GM21576 (cell line): ENCODE measurements around the gene ZBTB25.

ENCODE experiments used
- ATAC-seq: cut with Tn5 transposase; IDR thresholded peaks from one replicate; pipeline ENCODE4 v1.9.1; 2021; ENCODE audit warnings: mild to moderate bottlenecking, moderate library complexity; ENCODE audit not compliant: unreplicated experiment

The ZBTB25 gene

DNA sequence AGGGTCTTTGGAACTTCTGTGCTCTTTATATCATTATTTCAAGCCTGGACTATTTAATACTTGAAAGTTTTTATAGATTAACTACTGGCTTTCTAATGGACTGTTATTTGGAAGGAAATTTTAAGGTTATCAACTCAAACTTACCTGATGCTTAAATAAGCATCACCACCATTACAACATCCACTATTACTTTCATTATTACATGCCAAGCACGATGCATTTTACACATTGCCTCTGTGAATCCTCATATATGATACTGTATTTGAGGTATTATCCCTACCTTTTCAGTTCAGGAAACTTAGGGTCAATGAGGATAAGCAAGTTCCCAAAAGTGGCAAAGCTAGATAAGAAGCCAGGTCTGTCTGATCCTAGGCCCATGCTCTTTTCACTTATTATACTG is 13.3 kb upstream of the ZBTB25 start:
- ATAC-seq: no peak

DNA sequence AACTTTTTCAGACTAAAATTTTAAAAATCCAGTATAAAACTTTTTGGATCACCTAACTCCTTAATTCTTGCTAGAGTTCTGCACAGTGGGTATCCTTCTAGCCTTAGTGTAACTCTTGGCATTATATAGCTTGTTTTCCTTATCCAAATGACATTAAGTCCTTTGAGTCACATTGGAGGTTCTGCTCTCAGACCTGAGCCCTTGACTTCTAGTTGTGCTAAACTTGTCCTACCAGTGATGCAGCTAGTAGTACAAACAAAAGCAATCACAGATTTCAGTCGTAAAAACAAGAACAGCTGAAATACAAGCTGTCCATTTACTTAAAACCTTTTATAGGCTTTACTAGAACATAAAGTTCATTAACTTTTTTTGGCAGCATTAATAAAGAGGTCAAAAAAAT is 11.4 kb upstream of the ZBTB25 start:
- no peak for ATAC-seq

DNA sequence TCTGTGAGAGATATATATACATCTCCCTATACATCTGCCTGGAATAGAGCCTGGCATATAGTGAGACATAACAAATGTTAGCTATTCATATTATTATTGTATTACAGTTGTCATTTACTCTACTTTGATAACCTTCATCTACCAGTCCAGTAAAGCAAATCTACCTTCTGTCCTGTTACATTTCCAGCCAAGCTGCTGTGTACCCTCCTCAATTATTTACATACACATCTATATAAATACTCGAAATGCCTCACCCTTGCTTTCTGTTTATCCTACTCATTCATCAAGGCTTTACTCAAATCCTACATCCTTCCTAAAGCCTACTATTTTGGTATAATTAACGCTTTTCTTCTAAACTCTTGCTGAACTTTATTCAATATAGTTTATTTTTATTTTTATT is 9.6 kb upstream of the ZBTB25 start:
- no peak for ATAC-seq

DNA sequence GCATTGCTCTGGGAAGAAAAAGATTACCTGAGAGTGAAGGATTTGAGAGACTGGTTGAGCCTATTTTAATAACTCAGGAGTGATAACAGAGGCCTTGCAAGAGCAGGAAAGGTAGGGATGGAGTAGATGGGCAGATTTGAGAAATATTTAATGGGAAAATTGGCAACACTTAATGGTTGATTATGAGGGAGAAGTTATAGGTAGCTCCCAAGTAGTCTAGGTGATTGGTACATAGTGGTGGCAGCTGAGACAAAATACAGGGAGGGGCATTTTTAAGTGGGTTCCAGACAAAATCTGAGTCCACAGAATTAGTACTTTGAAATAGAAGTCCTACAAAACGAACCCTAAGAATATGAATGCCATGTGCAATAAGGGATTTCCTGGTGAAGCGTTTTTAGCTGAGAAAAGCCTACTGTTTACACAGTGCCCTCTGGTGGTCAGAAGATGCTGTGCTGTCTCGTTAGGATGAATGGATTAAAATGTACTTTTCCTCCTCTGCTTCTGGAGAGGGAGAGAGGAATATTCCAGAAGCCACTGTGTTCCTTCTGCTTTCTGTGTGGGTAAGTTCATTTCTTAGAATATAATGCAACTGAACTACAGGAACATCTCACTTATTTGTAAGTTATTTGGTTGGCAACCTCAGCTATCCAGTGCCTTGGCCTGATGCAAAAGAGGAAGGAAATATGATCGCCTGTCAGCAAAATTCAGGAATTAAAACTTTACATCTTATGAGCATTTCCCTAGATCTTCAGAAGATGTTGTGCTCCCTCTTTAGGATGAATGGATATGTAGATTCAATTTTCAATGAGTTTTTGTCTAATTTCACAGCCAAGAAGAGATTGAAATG is 7.4 kb upstream of the ZBTB25 start:
- no peak for ATAC-seq

DNA sequence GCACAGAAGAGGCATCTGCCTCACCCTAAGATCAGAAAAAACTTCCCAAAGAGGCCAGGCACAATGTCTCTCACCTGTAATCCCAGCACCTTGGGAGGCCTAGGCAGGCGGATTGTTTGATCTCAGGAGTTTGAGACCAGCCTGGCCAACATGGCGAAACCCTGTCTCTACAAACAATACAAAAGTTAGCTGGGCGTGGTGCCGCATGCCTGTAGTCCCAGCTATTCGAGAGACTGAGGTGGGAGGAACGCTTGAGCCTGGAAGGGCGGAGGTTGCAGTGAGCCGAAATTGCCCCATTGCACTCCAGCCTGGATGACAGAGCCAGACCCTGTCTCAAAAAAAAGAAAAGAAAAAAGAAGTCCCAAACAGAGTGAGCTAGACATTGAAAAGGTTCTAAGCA is 5.4 kb upstream of the ZBTB25 start:
- no peak for ATAC-seq

DNA sequence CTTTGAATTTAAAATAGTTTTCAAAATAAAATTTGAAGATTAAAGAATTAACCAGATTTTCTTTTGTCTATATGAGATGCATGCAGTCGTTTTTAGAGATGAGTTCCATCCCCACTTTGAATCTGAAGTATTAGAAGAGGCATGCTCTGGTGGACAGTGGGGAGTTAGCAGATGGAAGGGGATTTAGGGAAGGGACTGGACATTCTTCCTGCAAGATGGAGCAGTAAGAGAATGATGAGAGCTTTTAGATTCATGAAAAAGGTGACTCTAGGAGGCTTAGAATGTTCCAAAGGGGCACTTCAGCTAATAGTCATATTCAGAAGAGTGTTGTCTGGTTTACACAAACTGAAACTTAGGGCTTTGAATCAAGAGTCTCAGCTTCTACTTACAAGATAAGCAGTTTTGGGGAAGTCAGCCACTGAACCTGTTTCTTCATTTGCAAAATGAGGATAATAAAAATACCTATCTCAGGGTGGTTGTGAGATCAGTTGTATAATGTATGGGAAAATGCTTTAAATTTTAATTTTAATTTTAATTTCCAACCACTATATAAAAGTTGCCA is 4.7 kb upstream of the ZBTB25 start:
- ATAC-seq: no peak

DNA sequence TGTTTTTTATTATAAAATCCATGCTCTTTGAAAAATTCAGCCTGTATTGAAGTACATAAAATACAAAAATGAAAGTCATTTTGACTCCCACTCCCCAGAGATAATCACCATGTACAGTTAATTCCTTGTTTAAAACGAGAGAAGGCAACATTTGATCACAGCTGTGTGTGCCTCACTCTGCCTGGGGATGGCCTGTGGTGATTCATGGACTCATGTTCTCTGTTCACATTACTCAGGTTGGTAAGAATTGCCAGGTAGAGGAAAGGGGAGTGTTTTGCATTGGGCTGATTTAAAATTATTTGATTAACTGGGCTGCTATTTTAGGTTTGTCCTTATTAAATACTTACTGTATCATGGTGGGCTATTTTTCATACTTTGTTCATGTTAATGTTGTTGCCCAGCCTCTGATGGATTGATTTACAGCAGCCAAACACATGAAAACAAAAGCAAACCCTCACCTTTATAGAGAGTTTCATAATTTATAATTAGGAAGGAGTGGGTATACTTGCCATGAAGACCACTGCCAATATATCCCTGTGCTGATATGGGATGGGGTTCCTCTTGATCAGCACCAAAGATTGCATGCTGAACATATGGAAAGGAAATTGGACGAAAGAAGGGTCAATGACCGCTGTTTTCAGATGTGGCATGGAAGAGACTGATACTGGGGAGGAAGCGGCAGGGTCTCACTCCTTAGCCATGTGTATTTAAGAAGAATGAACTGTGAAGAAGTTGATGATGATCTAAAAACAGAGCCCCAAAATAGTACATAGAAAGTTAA is 3.9 kb upstream of the ZBTB25 start:
- ATAC-seq: no peak

DNA sequence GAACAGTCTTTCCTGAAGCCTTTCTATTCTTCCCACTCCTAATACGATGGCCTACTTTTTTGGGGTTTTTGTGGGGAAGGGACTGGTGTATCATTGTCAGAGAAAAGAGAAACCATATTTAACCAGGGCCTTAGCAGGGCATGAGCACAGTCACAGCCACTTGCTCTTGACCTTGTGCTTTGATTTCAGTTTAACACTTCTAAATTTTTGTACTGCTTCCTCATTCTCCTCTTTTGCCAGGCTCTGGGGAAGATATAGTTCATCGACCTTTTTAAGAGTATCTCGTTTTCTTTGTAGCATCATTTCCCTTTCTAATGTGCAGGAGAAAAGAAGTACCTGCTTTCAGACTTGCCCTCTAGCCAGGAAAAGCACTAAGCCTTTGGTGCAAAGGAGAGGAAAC is 3.1 kb upstream of the ZBTB25 start:
- ATAC-seq: no peak

DNA sequence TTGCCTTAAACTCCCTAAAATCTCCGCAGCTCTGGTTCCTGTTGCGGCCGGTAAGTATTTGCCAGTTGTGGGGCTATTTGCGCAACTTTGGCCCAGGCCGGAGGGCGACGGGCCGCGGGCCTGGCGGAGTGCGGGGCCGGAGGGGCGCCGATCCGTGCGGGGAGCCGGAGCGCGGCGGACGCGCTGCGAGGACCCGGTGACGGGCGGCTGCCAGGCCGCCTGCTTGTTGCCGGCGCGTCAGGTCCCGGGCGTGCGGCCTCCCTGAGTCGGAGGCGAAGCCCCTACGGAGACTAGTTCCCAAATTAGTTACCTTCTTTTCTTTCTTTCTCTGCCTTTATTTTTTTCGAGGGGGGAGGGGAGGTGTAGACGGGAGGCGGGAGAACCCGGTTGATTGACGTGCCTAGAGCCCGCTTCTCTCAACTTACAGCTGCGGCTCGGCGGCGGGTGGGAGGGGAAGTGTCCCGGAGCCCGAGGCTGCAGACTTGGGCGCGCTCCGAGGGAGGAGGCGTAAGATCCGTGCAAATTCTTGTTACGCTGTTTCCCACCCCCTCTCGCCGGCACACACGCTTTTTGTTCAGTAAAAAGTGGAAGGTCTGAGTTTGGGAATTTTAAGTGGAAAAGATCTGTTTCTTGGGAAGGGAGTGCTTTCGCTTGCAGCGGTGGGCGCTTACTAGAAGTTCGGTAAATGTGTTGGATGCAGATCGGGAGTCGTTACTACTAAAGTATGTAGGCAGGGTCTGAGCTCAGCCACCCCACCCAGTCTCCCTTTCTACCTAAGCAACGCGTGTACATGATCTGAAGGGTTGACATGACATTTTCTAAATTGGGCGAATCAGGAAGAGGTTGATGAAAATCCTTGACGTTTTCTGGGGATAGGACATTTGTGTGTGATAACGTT is 1.5 kb upstream of the ZBTB25 start:
- peak; percentile 25 for ATAC-seq

DNA sequence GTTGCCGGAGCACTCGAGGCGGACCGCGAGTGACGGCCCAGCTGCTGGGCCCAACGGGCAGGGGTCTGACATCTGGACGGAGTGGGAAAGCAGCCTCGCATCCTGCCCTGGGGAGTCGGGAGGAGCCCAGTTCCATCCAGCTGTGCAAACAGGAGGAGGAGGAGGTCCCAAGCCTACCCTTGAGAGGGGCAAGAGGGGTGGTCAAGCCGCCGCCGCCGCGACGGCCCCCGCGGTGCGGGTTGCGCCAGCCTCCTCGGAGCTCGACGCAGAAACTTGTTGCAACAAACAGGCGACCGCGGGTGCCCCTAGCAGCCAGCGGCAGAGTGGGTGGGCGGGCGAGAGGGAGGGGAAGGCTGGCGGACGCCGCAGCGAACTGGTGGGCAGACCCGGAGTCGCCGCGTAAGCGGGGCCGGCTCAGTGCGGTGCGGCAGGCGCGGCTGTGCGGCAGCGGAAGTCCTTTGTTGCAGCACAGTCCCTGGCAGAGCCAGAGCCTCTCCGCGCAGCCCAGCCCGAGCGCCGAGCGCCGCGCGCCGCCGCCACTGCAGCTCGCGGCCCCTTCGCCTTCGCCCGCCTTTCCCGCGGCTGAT is 765 bp upstream of the ZBTB25 start, which contains the start of gene ZBTB1:
Gene ZBTB1, plus strand, starts transcription at position 461 of the 587 bp plus-strand sequence. CDS start 16,735 bp downstream, outside the sequence.
- peak; percentile 17 for ATAC-seq

DNA sequence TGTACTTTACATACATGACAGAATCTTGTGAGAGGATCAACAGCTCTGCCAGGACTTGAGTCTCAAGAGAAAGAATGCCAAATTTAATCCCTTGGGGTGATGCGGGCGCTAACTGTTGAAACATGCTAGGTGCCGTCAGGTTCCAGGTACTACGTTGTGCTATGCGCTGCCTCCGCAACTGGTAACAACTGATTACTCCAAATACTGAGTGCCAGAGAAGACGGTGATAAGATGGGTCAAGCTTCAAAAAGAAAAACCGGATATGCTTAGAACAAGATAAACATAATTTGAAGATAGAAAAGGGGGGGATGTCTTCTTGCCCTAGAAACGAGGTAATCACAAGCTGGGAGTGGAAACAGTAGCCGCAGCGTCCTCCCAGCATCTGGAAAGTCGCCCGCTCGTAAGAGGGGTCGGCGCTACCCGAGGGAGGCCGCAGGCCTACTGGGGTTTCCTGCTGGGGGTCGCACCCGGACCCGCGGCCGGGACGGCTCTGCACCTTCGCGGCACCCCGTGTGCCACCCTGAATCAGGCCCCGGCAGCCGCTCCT is 678 bp downstream of the ZBTB25 start:
- ATAC-seq: peak; percentile 2

DNA sequence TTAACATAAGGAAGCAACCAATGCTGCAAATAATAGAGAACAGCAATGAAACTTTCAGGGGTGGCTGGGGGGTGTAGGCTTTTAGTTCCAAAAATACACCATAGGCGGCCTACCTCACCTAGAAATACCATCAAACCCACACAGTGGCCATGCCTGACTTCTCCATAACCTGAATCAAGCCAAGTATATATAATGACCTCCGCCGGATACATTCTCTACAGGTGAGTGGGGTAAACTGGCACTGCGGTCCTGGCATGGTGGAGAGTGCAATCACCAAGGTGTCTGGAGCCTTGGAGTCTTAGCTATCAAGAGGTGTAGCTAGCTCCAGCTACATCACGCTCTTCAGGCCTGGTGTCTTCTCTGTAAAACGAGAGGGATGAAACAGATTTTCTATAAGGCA is 1.2 kb downstream of the ZBTB25 start:
- ATAC-seq: no peak

DNA sequence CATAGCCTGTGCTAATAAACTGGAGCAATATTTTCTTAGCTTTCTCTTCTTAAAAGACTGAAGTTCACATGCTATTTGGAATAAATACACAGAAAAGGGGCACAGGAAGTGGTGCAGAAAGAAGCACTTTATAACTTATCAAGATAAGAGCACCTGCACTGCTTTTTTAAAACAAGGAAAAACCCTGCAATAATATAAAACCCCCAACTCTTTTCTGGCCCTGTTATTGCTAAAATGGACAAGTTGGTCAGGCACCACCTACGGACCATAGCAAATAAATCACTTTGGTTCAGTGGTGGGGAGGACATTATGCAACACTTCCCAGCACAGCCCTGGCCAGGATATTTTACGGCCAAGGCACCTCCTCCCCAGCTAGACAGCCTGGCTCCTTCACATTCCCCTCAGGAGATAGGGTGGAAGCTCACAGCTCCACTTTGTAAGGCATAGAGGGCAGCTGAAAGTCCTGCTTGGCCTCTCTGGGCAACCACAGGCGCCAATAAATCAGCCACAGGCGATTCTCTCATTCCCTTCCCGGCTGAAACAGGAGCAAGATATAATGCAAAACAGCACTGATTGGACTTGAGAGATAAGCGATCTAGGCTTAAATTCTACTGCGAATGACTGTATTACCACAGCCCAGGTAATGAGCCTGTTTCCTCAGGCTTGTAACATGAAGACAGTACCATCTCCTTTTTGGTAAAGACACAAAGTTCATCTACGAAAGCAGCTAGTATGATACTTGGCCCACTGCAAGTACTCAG is 2.0 kb downstream of the ZBTB25 start:
- no peak for ATAC-seq

DNA sequence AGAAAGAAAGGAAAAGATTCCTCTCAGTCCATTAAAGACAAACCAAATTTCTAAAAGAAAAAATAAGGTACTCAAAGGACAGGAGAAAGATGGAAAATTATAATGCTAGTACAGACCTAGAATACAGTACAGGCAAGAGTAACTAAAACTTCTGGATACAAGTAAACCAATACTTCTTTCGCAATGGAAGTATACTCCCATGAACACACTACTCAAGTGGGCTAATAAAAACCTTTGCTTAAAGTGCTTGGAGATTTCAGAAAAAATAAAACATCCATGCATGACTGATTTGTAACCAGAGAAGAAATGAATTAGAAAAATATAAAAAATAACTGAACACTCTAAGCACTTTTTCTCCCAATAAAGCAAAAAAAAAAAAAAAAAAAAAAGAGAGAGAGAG is 3.5 kb downstream of the ZBTB25 start:
- ATAC-seq: no peak

DNA sequence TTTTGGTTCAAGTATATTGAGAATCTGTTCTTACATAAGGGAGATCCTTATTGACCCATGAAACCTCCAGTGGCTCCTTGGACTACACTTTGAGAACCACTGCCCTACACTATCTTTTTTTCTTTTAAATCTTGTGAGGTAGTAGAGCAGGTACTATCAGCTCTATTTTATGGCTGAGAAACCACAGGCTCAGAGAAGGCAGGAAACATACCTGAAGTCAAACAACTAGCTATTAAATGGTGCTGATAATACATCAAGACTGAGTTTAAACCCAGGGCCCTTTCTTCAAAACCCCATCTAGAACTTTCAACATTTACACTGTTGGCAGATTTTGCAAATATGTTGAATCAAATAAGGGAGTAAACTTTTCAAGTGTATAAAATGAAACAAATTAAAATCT is 6.9 kb downstream of the ZBTB25 start:
- no peak for ATAC-seq

DNA sequence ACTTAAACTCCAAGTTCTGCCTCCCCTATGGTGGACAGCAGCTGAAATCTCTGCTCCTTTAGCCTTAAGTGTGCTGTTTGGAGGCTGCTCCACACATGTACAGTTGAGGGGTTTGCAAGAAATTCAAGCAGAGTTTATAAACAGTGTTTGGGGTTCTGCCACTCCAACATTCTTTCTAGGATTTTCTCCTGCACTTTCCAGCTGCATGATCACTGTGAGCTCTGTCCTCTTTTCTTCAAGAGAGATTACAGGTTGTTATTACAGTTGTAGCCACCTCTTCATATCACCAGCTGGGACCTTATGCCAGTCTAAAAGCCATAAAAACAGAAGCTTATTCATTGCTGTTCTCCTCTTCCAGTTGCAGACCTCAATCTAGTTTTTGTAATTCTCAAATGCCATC is 8.4 kb downstream of the ZBTB25 start:
- ATAC-seq: no peak

DNA sequence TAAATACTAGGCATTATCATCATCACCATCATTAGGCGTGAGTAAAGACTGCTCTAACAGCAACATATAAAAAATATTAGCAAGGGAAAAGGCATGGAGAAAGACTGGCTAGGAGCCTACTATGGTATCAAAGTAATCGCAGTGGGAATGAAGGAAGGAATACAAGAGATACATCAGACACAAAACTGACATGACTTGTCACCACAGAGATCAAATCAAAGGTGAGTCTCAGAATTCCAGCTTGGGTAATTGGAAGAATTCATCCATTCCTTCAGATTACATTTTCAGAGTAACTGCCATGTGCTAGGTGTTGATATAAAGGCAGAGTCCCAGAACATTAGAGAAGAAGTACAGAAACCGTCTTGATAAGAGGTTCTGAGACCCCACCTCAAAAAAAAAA is 10.2 kb downstream of the ZBTB25 start:
- ATAC-seq: no peak

DNA sequence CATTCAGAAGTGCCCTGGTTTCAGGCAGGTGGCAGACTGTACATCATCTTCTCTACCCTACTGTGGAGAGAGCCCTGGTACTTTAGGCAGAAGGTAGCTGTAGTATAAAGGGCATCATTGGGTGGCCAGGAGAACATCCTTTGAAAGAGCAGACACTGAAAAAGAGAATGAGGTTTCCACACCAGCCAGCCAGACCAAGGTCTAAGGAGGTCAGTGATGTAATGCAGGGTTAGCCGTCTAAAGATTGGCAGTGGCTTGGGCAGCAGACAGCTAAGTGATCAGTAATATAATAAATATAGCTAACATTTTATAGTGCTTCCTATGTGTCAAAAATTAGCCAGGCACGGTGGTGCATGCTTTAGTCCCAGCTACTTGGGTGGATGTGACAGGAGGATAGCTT is 12.0 kb downstream of the ZBTB25 start:
- no peak for ATAC-seq

DNA sequence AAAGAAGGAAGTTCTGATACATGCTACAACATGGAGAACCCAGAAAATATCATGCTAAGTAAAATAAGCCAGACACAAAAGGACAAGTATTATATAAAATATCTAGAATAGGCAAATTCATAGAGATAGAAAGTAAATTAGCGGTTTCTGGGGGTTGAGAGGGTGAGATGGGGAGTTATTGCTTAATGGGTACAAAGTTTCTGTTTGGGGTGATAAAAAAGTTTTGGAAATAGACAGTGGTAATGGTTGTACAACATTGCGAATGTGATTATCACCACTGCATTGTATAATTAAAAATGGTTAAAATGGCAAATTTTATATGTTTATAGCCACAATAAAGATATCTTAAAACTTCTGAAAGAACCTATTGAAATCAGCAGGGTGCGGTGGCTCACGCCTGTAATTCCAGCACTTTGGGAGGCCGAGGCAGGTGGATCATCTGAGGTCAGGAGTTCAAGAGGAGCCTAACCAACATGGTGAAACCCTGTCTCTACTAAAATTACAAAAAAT is 15.0 kb downstream of the ZBTB25 start:
- no peak for ATAC-seq
